Prostate gland (tissue), 2 donors: ENCODE measurements around the gene ITGBL1. TPM values are rescaled to one million over a fixed set of nuclear protein-coding genes. Genes with fewer than 3 reads are reported as not detected.
A peak's percentile ranks its signal among the peaks of the same experiment; 100 is the strongest.

Experiments
- DNase-seq: peaks from one replicate; pipeline ENCODE4 v3.0.0-alpha.2; 2019; ENCODE audit warnings: low spot score
- H3K27ac ChIP-seq, 2 donors: fragments of 200-600 bp; sonication (generic); 2 replicates each; pipeline ENCODE4 v1.5.1; 2017 to 2019
- H3K27me3 ChIP-seq: fragments of 200-600 bp; sonication (generic); replicated peaks from 2 replicates; pipeline ENCODE4 v1.5.1; 2019; ENCODE audit not compliant: insufficient read depth
- H3K36me3 ChIP-seq, 2 donors: fragments of 200-600 bp; sonication (generic); 1 replicate in 1 of 2; 2 replicates in 1 of 2; pipeline versions ENCODE4 v1.5.1 to v1.8.1; 2017 to 2019
- H3K4me1 ChIP-seq: fragments of 200-600 bp; sonication (generic); replicated peaks from 2 replicates; pipeline ENCODE4 v1.5.1; 2019
- H3K4me3 ChIP-seq, 2 donors: fragments of 200-600 bp; sonication (generic); 2 replicates each; pipeline ENCODE4 v1.5.1; 2017 to 2019
- H3K9me3 ChIP-seq: fragments of 200-600 bp; sonication (generic); 2 replicates; pipeline ENCODE4 v1.5.1; 2017
- CTCF ChIP-seq, 4 experiments: fragments of 200-600 bp in 2 of 4; fragments of 450-650 bp in 2 of 4; sonication (generic) in 2 of 4; IDR thresholded peaks; 1 replicate in 3 of 4; 2 replicates in 1 of 4; pipeline ENCODE4 v1.5.1; 2016 to 2019; ENCODE audit warnings: antibody characterized with exemption in 4 of 4, mild to moderate bottlenecking in 2 of 4, moderate library complexity in 2 of 4
- POLR2A ChIP-seq: fragments of 450-650 bp; IDR thresholded peaks from one replicate; pipeline ENCODE4 v1.6.1; 2016; ENCODE audit warnings: antibody characterized with exemption, mild to moderate bottlenecking
- POLR2AphosphoS5 ChIP-seq: sonication (generic); formaldehyde crosslinking; IDR thresholded peaks from one replicate; pipeline ENCODE4 v1.6.1; 2017; ENCODE audit warnings: antibody characterized with exemption
- WGBS: methylation state at CpG from one replicate; pipeline ENCODE4 v1.1.5; 2018; 5-methylcytosine and 5-hydroxymethylcytosine counted together
- intact Hi-C: fragments of 100-400 bp; cut with DNase I; formaldehyde crosslinking; loops from one replicate; pipeline ENCODE4 v1.14.2; 2022
- total RNA-seq, 2 donors: library from RNA; depleted of rRNA; stranded (reverse); fragments of >200 nt; gene quantifications; one replicate each; pipeline ENCODE4 v1.1.0, GENCODE V29; 2016

The ITGBL1 gene
- total RNA-seq, 2 donors from 2014 or later: 0.09 to 9.0 TPM

DNA sequence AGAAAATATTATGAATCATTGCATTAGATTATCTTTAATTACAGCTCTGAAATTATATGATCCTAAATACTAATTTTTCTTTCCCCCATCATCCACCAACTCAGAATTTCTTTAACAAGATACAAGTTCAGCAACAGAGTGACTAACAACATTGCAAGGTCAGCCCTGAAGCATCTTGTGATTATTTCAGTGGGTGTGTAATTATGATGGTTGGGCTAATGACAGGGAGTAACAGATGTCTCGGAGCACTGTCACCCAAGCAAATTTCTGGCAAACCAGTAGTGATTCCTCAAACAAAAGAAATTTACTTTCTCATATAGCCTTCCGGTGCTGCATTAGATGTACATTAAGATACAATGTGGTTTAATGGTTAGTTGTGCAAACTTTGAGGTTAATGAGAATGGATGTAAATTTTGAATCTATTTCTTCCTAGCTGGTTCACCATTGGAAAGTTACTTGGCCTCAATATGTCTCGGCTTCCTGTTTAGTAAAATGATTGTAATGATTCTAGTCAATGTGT is 238.9 kb downstream of the ITGBL1 start:
- no peaks in the 10 kb centered on the region for H3K36me3 ChIP-seq
- TF ChIP-seq POLR2AphosphoS5 (no peak), CTCF (IDR thresholded peaks at IDR 0.05) (no peak)
- 65% methylated on average over 3 of the region's 3 CpGs for WGBS
- no peak overlapping the region for H3K27ac ChIP-seq
- H3K9me3 ChIP-seq: no peaks in the 10 kb centered on the region
- no peaks in the 10 kb centered on the region for H3K27me3 ChIP-seq
- H3K4me3 ChIP-seq: no peak overlapping the region
- intact Hi-C loops: no loop called here
- no peaks in the 10 kb centered on the region for H3K4me1 ChIP-seq
- no peak for DNase-seq

DNA sequence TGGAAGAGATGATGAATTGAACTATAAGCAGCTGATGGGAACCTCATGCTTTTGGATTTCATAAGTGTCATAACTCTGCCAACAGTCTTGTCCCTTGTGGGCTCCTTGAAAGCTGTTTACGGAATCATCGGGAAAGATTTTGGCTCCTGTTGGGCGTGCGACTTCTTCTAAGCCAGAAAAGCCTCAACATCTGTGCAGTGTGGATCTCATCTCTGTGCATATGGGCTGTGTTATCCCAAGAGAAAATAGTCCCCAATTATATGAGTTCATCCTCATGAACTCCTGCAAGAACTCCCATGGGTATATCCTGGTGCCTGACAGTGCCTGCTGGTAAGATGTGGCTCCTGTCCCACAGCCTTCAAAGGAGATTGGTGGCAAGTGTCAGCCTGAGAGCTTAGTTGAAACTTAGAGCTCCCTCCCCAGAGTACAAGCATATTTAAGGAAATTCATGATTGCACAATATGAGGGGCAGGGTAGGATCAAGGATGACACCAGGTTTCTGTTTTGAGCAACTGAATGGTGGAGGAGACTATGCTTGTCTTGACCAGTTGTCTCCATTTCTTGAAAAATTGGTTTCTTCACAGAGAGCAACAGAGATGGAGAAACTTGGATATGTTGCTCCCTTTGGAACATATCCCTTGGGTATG is 243.5 kb downstream of the ITGBL1 start:
- WGBS: 93% methylated on average over 4 of the region's 4 CpGs
- Histone ChIP-seq H3K4me3 (no peak overlapping the region), H3K27ac (no peak overlapping the region), H3K27me3 (no peaks in the 10 kb centered on the region), H3K9me3 (no peaks in the 10 kb centered on the region), H3K4me1 (no peaks in the 10 kb centered on the region), H3K36me3 (no peaks in the 10 kb centered on the region)
- no peak for TF ChIP-seq POLR2AphosphoS5
- no peak for TF ChIP-seq POLR2A
- no peak for TF ChIP-seq CTCF (IDR thresholded peaks at IDR 0.05)
- intact Hi-C loops: no loop called here
- no peak for DNase-seq

GRCh38 chr13:101697745-101698144 is 245.3 kb downstream of the ITGBL1 start:
- DNase-seq: no peak
- no peaks in the 10 kb centered on the region for H3K4me1 ChIP-seq
- H3K4me3 ChIP-seq: no peak overlapping the region
- no peak for TF ChIP-seq POLR2AphosphoS5
- TF ChIP-seq POLR2A: no peak
- TF ChIP-seq CTCF (IDR thresholded peaks at IDR 0.05): no peak
- no peaks in the 10 kb centered on the region for H3K9me3 ChIP-seq
- no peaks in the 10 kb centered on the region for H3K27me3 ChIP-seq
- no peak overlapping the region for H3K27ac ChIP-seq
- no peaks in the 10 kb centered on the region for H3K36me3 ChIP-seq
- intact Hi-C loops: no loop called here
- 73% methylated on average over 3 of the region's 3 CpGs for WGBS

- no peaks in the 10 kb centered on the region for H3K36me3 ChIP-seq
- no peaks in the 10 kb centered on the region for H3K4me1 ChIP-seq
- intact Hi-C loops: no loop called here
- H3K27ac ChIP-seq: no peak overlapping the region
- H3K4me3 ChIP-seq: no peak overlapping the region
- no peak for DNase-seq
- H3K27me3 ChIP-seq: no peaks in the 10 kb centered on the region
- H3K9me3 ChIP-seq: no peaks in the 10 kb centered on the region
- WGBS: 68% methylated on average over 2 of the region's 2 CpGs
- no peak for TF ChIP-seq CTCF (IDR thresholded peaks at IDR 0.05)
- TF ChIP-seq POLR2A: no peak
- no peak for TF ChIP-seq POLR2AphosphoS5
Observed at GRCh38 chr13:101698400-101698799, 245.9 kb downstream of the ITGBL1 start.

- H3K9me3 ChIP-seq: no peaks in the 10 kb centered on the region
- no peaks in the 10 kb centered on the region for H3K4me1 ChIP-seq
- H3K27me3 ChIP-seq: no peaks in the 10 kb centered on the region
- no peaks in the 10 kb centered on the region for H3K36me3 ChIP-seq
- H3K27ac ChIP-seq: no peak overlapping the region
- peak; percentile 12 for DNase-seq
- intact Hi-C loops: no loop called here
- 40% methylated on average over 3 of the region's 3 CpGs for whole genome bisulfite sequencing
- H3K4me3 ChIP-seq: no peak overlapping the region
- TF ChIP-seq CTCF (IDR thresholded peaks at IDR 0.05): no peak
- TF ChIP-seq POLR2AphosphoS5: peak; percentile 40
- no peak for TF ChIP-seq POLR2A
Observed at GRCh38 chr13:101700598-101700997, 248.1 kb downstream of the ITGBL1 start.
